ENCODE results near the gene FRMD3.

FRMD3 gene

GRCh38 chr9:83413367-83413766 is 124.8 kb downstream of the FRMD3 start:
- TF ChIP-seq, protein P1, sequence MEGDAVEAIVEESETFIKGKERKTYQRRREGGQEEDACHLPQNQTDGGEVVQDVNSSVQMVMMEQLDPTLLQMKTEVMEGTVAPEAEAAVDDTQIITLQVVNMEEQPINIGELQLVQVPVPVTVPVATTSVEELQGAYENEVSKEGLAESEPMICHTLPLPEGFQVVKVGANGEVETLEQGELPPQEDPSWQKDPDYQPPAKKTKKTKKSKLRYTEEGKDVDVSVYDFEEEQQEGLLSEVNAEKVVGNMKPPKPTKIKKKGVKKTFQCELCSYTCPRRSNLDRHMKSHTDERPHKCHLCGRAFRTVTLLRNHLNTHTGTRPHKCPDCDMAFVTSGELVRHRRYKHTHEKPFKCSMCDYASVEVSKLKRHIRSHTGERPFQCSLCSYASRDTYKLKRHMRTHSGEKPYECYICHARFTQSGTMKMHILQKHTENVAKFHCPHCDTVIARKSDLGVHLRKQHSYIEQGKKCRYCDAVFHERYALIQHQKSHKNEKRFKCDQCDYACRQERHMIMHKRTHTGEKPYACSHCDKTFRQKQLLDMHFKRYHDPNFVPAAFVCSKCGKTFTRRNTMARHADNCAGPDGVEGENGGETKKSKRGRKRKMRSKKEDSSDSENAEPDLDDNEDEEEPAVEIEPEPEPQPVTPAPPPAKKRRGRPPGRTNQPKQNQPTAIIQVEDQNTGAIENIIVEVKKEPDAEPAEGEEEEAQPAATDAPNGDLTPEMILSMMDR (conservative IDR thresholded peaks at IDR 0.05; ENCODE audit: low read length) = no peak
- no peak overlapping the region for H3K4me3 ChIP-seq (ENCODE audit: low read length)
- DNase-seq (ENCODE audit: low read depth) = no peak

- DNase-seq (ENCODE audit: low read depth) = no peak
- TF ChIP-seq, protein P1 (conservative IDR thresholded peaks at IDR 0.05; ENCODE audit: low read length) = no peak
- H3K4me3 ChIP-seq (ENCODE audit: low read length) = no peak overlapping the region
Observed at GRCh38 chr9:83410701-83411100, 127.5 kb downstream of the FRMD3 start.

- TF ChIP-seq, protein P1 (conservative IDR thresholded peaks at IDR 0.05; ENCODE audit: low read length) = no peak
- no peak for DNase-seq (ENCODE audit: low read depth)
- no peak overlapping the region for H3K4me3 ChIP-seq (ENCODE audit: low read length)
Observed at GRCh38 chr9:83406921-83407320, 131.3 kb downstream of the FRMD3 start.

GRCh38 chr9:83405759-83406158 is 132.4 kb downstream of the FRMD3 start:
- H3K4me3 ChIP-seq (ENCODE audit: low read length) = no peak overlapping the region
- TF ChIP-seq, protein P1 (conservative IDR thresholded peaks at IDR 0.05; ENCODE audit: low read length) = peak; percentile 41
- DNase-seq (ENCODE audit: low read depth) = peak; percentile 36

DNA sequence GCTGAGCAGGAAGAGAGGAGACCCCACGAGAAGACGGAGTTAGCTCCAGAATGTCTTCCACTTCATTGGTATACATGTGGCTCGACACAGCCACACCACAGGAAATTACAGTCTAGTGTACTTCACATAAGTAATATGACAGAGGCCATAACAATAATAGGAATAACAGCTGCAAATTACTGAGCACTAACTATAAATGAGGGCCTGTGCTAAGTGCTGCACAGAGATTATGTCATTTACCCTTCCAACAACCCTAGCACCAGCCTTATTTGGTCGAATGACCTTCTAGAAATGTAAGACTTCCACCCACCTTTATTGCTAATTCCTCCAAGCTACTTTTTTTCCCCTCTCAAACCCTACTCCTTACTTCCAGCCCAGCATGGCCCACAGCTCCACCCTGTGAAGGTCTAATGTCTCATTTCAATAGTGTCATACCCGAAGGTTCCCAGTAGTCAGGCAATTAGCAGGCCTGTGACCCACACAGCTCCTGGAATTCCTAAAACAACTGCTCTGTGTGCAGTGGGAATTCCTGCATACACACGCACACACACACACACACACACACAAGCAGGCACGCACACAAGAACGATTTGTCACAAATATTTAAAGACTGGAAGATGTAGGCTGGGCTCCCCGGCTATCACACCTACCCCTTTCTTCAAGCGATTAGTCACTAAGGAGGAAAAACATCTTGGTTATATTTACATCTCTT is 134.5 kb downstream of the FRMD3 start:
- H3K4me3 ChIP-seq (ENCODE audit: low read length) = no peak overlapping the region
- TF ChIP-seq, protein P1 (conservative IDR thresholded peaks at IDR 0.05; ENCODE audit: low read length) = no peak
- peak; percentile 75 for DNase-seq (ENCODE audit: low read depth)

DNA sequence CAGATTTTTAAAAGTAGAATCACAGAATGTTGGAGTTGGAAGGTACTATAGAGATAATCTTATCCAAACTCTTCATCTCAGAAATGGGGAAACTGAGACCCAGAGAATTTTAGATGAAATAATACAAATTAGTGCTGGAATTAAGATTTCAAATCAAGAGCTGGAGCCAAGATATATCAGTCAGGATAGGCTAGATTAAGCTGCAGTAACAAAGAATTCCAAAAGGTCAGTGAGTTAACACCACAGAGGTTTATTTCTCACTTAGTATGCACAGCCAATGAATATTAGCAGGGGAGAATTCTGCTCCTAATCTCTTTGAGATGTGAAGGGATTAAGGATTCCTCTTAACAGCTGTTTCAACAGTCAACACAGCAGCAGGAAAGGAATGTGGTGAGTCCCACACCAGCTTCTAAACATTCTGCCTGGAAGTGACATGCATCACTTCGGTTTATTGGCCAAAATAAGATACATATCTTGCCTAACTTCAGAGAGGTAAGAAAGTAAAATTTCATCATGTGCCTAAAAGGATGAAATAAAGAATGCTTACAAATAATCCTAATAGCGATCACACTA is 136.8 kb downstream of the FRMD3 start:
- TF ChIP-seq, protein P1 (conservative IDR thresholded peaks at IDR 0.05; ENCODE audit: low read length) = no peak
- no peak overlapping the region for H3K4me3 ChIP-seq (ENCODE audit: low read length)

DNA sequence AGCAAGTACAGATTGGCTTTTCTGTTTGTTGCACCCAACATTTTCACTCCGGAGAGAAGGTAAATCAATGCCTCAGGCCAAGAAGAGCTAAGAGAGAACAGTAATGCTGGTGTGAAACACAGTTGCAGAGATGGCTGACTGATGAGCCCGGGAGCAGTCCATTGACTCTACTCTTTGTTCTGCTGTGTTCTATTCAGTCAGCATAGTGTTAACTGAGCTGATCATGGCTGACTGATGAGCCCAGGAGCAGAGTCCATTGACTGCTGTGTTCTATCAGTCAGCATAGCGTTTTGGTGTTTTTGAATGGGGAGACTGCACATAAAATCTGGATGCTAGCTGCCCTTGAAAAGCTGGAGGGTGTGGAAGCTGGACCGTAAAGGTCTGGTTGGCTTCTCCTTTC is 141.4 kb downstream of the FRMD3 start:
- no peak overlapping the region for H3K4me3 ChIP-seq (ENCODE audit: low read length)
- DNase-seq (ENCODE audit: low read depth) = no peak
- TF ChIP-seq, protein P1 (conservative IDR thresholded peaks at IDR 0.05; ENCODE audit: low read length) = no peak

More for the DNA sequence above, 136.8 kb downstream of the FRMD3 start:
- peak; percentile 71 for DNase-seq (ENCODE audit: low read depth)
